ENCODE results near the gene FOXQ1. TPM values are rescaled to one million over a fixed set of nuclear protein-coding genes. Genes with fewer than 3 reads are reported as not detected.

Gene FOXQ1
- total and polyA plus RNA-seq, 8 donors: 1.4 to 14.8 (median 3.6) TPM

DNA sequence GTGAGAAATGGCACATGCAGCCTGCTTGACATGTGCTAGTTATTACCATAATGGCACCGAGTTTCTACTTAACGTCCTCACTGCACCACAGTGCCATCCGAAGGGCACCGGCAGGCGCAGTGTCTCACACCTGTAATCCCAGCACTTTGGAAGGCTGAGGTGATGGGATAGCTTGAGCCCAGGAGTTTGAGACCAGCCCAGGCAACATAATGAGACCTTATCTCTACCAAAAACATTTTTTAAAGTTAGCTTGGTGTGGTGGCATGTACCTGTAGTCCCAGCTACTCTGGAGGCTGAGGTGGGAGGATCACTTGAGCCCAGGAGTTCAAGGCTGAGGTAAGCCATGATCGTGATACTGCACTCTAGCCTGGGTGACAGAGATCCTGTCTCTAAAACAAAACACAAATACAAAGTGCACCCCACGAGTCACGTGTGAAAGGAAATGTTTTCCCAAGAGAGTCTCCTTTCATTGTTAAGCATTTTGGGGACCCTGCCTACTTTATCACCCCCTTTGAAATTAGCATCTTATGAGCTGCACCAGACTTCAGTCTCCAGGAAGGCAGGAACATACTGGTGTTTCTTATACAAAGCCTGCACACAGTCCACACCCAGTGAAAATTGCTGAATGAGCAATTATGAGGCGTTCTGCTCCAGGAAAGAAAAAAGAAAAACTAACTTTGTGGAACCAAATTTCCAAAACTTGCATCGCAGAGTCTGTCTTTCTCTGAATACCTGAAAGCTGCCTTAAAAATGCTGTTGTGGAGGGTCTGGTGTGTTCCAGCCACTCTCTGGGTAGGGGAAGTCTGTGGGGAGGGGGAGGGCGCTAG lies 47.1 kb upstream of the FOXQ1 start:
- no peaks in the 10 kb centered on the region for H3K36me3 ChIP-seq
- ATAC-seq: no peak
- no peak for FAIRE-seq
- H3K4me3 ChIP-seq: no peak overlapping the region
- no peak for TF ChIP-seq CTCF (IDR thresholded peaks at IDR 0.05)
- 88 to 89% methylated on average over 11 of the region's 11 CpGs for WGBS, 2 donors
- intact Hi-C loops (cut with DNase I): no loop called here
- no peaks in the 10 kb centered on the region for H3K4me1 ChIP-seq
- no peak for DNase-seq
- H3K27me3 ChIP-seq: no peaks in the 10 kb centered on the region
- no peak overlapping the region for H3K27ac ChIP-seq
- no peaks in the 10 kb centered on the region for H3K9me3 ChIP-seq

DNA sequence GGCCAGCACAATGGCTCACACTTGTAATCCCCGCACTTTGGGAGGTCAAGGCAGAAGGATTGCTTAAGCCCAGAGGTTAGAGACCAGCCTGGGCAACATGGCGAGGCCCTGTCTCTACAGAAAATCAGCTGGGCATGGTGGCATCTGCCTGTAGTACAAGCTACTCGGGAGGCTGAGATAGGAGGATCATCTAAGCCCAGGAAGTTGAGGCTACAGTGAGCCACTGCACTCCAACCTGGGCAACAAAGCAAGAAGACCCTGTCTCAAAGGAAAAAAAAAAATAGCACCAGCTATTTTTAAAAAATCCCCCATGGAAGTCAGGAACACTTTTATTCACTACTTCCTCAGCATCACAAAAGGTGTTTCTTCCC lies 45.2 kb upstream of the FOXQ1 start:
- H3K4me3 ChIP-seq: no peak overlapping the region
- H3K4me1 ChIP-seq: peaks cover 0 to 10% (median 0%) of the 10 kb centered on the region in 3 donors
- FAIRE-seq: no peak
- 87 to 94% methylated on average over 3 of the region's 3 CpGs for WGBS, 2 donors
- no peak overlapping the region for H3K27ac ChIP-seq
- H3K36me3 ChIP-seq: no peaks in the 10 kb centered on the region
- DNase-seq: no peak
- no peak for TF ChIP-seq CTCF (IDR thresholded peaks at IDR 0.05)
- intact Hi-C loops (cut with DNase I): no loop called here
- H3K27me3 ChIP-seq: no peaks in the 10 kb centered on the region
- no peaks in the 10 kb centered on the region for H3K9me3 ChIP-seq
- ATAC-seq: no peak

- Histone ChIP-seq H3K27ac (no peak overlapping the region), H3K36me3 (no peaks in the 10 kb centered on the region), H3K4me1 (peaks cover 0 to 10% (median 0%) of the 10 kb centered on the region in 3 donors), H3K27me3 (no peaks in the 10 kb centered on the region), H3K9me3 (no peaks in the 10 kb centered on the region), H3K4me3 (no peak overlapping the region)
- no peak for TF ChIP-seq CTCF (IDR thresholded peaks at IDR 0.05)
- FAIRE-seq (no peak), DNase-seq (no peak), ATAC-seq (no peak)
- intact Hi-C loops (cut with DNase I): no loop called here
- WGBS, 2 donors: 76 to 83% methylated on average over 8 of the region's 8 CpGs
Measured at GRCh38 chr6:1267057-1267732, 44.7 kb upstream of the FOXQ1 start.

DNA sequence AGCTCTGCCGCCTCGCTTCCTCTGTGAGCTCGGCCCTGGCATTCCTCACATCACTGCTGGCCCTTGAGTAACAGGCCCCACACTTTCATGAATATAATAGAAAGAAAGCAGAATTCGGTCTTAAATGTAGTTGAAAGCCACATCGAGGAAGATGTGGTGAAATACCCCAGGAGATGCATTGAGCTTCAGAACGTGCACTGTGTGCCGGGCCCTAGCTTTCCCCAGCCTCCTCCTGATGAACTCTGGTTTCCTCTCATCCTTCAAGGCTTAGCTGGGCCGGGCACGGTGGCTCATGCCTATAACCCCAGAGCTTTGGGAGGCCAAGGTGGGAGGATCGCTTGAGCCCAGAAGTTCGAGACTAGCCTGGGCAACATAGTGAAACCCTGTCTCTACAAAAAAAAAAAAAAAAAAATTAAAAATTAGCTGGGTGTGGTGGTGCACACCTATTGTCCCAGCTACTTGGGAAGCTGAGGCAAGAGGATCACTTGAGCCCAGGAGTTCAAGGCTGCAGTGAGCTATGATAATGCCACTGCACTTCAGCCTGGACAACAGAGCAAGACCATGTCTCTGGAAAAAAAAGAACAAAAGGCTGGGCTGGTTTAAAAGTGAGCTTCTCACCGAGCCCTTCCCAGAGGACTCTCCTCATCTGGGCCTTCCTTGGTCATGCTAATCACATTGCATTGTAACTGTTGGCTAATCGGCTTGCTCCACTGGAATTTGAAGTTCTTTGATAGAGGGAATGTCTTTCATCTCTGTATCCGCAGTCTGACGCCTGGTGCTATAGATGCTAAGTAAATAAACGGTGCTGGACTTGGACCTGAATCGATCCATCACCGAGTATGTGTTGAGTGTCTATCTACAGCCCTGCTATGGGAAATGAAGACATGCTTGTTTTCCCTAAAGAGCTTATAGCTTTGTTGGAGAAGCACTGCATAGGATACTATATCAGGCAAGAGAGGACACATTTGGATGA lies 43.8 kb upstream of the FOXQ1 start:
- WGBS, 2 donors: 68 to 71% methylated on average over 18 of the region's 18 CpGs
- ATAC-seq (no peak), FAIRE-seq (no peak), DNase-seq (no peak)
- Histone ChIP-seq H3K36me3 (no peaks in the 10 kb centered on the region), H3K4me3 (no peak overlapping the region), H3K9me3 (no peaks in the 10 kb centered on the region), H3K27me3 (no peaks in the 10 kb centered on the region), H3K27ac (no peak overlapping the region), H3K4me1 (peaks cover 0 to 10% (median 0%) of the 10 kb centered on the region in 3 donors)
- TF ChIP-seq CTCF (IDR thresholded peaks at IDR 0.05): no peak
- intact Hi-C loops (cut with DNase I): no loop called here
